ENCODE data around the gene MCMBP. TPM values are rescaled to one million over a fixed set of nuclear protein-coding genes. Genes with fewer than 3 reads are reported as not detected.
A peak's percentile ranks its signal among the peaks of the same experiment; 100 is the strongest.
"Not testable (repeated sequence)": the region's sequence is repeated elsewhere in the genome, so short reads cannot be mapped to it uniquely, and the experiment has no call there.

MCMBP gene
- polyA plus RNA-seq, 1 of the 3 experiments (the other 2 are of a cell fraction) = 33.1 TPM

DNA sequence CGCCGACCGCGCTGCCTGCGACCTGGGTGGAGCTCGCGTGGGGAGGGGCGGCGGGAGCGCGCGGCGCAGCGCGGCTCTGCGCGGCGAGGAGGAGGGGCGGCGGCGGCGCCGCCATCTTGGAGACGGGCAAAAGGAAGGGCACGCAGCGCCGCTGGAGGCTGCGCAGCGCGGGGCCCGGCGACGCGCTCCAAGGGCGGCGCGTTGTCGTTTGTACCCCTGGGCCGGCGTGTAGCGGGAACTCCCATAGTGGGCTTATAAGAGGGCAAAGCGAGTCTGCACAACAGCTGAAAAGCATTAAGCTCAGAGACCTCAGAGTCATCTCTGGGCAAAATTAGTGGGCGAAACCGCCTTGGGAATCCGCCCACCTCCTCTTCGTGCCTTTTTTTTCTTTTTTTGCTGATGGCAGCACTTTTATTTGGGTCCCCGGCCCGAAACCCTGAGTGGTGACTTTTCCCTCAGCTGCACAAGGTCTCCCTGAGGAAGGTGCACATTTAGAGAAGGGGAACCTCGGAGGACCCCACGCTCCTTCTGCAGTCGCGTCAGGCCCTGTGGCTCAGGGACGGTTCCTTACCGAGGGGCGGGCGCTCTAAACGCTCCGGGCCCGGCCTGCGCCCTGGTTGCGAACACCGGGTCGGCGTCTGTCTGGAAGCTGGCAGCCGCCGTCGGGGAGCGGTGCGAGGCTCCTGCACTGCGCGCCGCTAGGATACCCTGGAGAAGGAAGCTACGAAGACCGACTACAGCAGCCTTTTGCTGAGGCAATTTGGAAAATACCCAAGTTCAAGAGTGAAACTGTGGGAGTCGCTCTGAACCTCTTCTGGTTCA is 428 bp upstream of the MCMBP start (continued):
- TF ChIP-seq, protein P1, sequence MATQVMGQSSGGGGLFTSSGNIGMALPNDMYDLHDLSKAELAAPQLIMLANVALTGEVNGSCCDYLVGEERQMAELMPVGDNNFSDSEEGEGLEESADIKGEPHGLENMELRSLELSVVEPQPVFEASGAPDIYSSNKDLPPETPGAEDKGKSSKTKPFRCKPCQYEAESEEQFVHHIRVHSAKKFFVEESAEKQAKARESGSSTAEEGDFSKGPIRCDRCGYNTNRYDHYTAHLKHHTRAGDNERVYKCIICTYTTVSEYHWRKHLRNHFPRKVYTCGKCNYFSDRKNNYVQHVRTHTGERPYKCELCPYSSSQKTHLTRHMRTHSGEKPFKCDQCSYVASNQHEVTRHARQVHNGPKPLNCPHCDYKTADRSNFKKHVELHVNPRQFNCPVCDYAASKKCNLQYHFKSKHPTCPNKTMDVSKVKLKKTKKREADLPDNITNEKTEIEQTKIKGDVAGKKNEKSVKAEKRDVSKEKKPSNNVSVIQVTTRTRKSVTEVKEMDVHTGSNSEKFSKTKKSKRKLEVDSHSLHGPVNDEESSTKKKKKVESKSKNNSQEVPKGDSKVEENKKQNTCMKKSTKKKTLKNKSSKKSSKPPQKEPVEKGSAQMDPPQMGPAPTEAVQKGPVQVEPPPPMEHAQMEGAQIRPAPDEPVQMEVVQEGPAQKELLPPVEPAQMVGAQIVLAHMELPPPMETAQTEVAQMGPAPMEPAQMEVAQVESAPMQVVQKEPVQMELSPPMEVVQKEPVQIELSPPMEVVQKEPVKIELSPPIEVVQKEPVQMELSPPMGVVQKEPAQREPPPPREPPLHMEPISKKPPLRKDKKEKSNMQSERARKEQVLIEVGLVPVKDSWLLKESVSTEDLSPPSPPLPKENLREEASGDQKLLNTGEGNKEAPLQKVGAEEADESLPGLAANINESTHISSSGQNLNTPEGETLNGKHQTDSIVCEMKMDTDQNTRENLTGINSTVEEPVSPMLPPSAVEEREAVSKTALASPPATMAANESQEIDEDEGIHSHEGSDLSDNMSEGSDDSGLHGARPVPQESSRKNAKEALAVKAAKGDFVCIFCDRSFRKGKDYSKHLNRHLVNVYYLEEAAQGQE (IDR thresholded peaks at IDR 0.05; ENCODE audit: low read depth, low read length) = no peak
- TF ChIP-seq EZH2phosphoT487 (IDR thresholded peaks at IDR 0.05; ENCODE audit: borderline replicate concordance, low read depth) = no peak
- TF ChIP-seq FOXM1 (IDR thresholded peaks at IDR 0.05; ENCODE audit: low read depth) = no peak
- 0 out of 2 replicates have a peak, but pooled peaks have one; percentile 11 for TF ChIP-seq RCOR1 (IDR thresholded peaks at IDR 0.05; ENCODE audit: low read length)
- peak; percentile 76; the same call in 1 of the 2 replicates for TF ChIP-seq MXI1 (IDR thresholded peaks at IDR 0.05; ENCODE audit: low read depth, low read length)
- peak; percentile 21; the same call in 1 of the 2 replicates for TF ChIP-seq ELF1 (IDR thresholded peaks at IDR 0.05)
- TF ChIP-seq TCF12 (IDR thresholded peaks at IDR 0.05) = peak; percentile 8; the same call in 1 of the 2 replicates
- peak; percentile 89 for TF ChIP-seq POLR2AphosphoS5 (IDR thresholded peaks at IDR 0.05; ENCODE audit: low read depth, low read length)
- peak; percentile 72; the same call in 1 of the 2 replicates for TF ChIP-seq TAF1 (IDR thresholded peaks at IDR 0.05; ENCODE audit: borderline replicate concordance, low read depth, low read length)
- no peak for TF ChIP-seq FOXJ3 (CRISPR knock-in tag; IDR thresholded peaks at IDR 0.05)
- TF ChIP-seq USF1 (IDR thresholded peaks at IDR 0.05; ENCODE audit: borderline replicate concordance, low read depth) = peak; percentile 44; the same call in 1 of the 2 replicates

DNA sequence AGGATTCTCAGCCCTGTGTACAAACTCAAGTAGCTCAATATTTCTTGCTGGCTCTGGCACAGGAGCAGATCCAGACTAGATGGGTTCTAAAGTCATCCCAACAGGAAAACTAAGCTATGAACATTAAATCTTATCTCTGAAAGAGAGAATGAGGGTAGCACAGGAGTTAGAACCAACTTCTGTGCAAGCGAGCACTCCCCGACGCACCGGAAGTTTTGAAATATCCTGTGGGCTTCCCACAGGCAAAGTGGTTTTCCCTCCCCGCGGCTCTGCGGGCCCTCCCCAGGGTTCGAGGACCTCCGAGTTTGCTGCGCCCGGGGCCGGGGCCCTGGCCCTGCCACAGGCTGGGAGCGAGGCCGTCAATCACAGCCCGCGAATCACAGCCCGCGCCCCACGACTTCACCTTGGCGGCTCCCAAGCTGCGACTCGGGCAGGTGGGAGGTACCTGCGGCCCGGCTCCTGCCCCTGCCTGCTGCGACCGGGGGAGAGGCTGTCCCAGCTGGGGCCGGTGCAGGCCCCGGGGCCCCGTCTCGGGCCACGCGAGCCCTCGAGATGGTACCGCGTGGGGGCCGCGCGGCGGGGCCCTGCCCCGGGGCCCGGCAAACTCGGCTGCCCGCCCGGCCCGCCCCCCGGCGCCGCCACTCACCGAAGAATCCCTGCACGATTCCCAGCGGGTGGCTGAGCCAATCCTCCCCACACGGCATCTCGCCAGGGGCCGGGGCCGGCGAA is 598 bp downstream of the MCMBP start:
- Histone ChIP-seq H3K27ac (ENCODE audit: low read depth in 2 of 2, low read length in 1 of 2) (peak overlapping the region; percentile 31 to 73), H3K79me2 (ENCODE audit: insufficient read depth) (peaks cover 52% of the 10 kb centered on the region), H4K20me1 (ENCODE audit: insufficient read depth) (peaks cover 47% of the 10 kb centered on the region), H3K4me1 (ENCODE audit: control insufficient read depth in 1 of 2, insufficient read depth in 2 of 2, low read depth in 1 of 2, low read length in 1 of 2) (peaks cover 5 to 11% of the 10 kb centered on the region in 2 experiments; a peak in 3 of 4 replicates), H3K9me2 (no peaks in the 10 kb centered on the region), H3K4me3 (ENCODE audit: low read depth in 2 of 2, low read length in 1 of 2) (peak overlapping the region; percentile 79 to 88), H2AFZ (ENCODE audit: low read depth) (no peak overlapping the region; the same call in 1 of the 2 replicates), H3F3A (replicated peaks; ENCODE audit: insufficient read depth) (peaks cover 5% of the 10 kb centered on the region), H3K36me3 (replicated peaks in 1 of 2; ENCODE audit: control insufficient read depth in 1 of 2, insufficient read depth in 2 of 2, low read length in 1 of 2) (no peaks in the 10 kb centered on the region), H3K9me3 (no peaks in the 10 kb centered on the region), H3K9ac (peak overlapping the region; percentile 76), H3K27me3 (ENCODE audit: insufficient read depth) (no peaks in the 10 kb centered on the region), H3K4me2 (peak overlapping the region; percentile 80)
- CTCF ChIA-PET = interaction anchor here (0.9 to 7.5 kb wide), 6 partner anchors 11 to 264 kb away, joined by 3 to 68 read pairs (median 16); partner anchors contain the start of gene SEC23IP
- no peak for TF ChIP-seq ELF1 (IDR thresholded peaks at IDR 0.05)
- TF ChIP-seq GABPA (IDR thresholded peaks at IDR 0.05; ENCODE audit: low read depth) = peak; percentile 41; the same call in 1 of the 2 replicates
- TF ChIP-seq PBX3 (IDR thresholded peaks at IDR 0.05) = peak; percentile 68
- peak; percentile 71 for DNase-seq
- WGBS (ENCODE audit: low lambda C conversion rate) = 3% methylated on average over 4 of the region's 56 CpGs
- POLR2A ChIA-PET = interaction anchor here (0.6 to 3.4 kb wide), 8 partner anchors 9 to 668 kb away, joined by 3 to 18 read pairs (median 5); partner anchors contain the start of genes INPP5F and SEC23IP

GRCh38 chr10:119869398-119869797 is 3.2 kb downstream of the MCMBP start:
- Histone ChIP-seq H3K4me1 (ENCODE audit: control insufficient read depth in 1 of 2, insufficient read depth in 2 of 2, low read depth in 1 of 2, low read length in 1 of 2) (peaks cover 5 to 11% of the 10 kb centered on the region in 2 experiments; a peak in 3 of 4 replicates), H4K20me1 (ENCODE audit: insufficient read depth) (peaks cover 63% of the 10 kb centered on the region), H3K79me2 (ENCODE audit: insufficient read depth) (peaks cover 78% of the 10 kb centered on the region)
- WGBS (ENCODE audit: low lambda C conversion rate) = 93% methylated on average over 4 of the region's 4 CpGs
- DNase-seq; H3F3A ChIP-seq (replicated peaks; ENCODE audit: insufficient read depth); H3K36me3 ChIP-seq (replicated peaks in 1 of 2; ENCODE audit: control insufficient read depth in 1 of 2, insufficient read depth in 2 of 2, low read length in 1 of 2); H3K27ac ChIP-seq (ENCODE audit: low read depth in 2 of 2, low read length in 1 of 2); H2AFZ ChIP-seq (ENCODE audit: low read depth); H3K9ac ChIP-seq; POLR2A ChIA-PET; H3K9me3 ChIP-seq; H3K4me2 ChIP-seq; H3K9me2 ChIP-seq; H3K4me3 ChIP-seq (ENCODE audit: low read depth in 2 of 2, low read length in 1 of 2); H3K27me3 ChIP-seq (ENCODE audit: insufficient read depth): not testable (repeated sequence)
- CTCF ChIA-PET = interaction anchor here (1.3 to 7.5 kb wide), 2 partner anchors 9 to 119 kb away, joined by 3 to 68 read pairs; no protein-coding TSS in a partner anchor

Measured in SK-N-SH (cell line).